ENCODE data around the gene POLD4.
"Not testable (repeated sequence)": the region's sequence is repeated elsewhere in the genome, so short reads cannot be mapped to it uniquely, and the experiment has no call there.

The POLD4 gene

GRCh38 chr11:67352546-67353316, 615 bp downstream of the POLD4 start:
- no peak for DNase-seq (ENCODE audit: low spot score)

- no peak for DNase-seq (ENCODE audit: low spot score)
These were observed 1.9 kb downstream of the POLD4 start for GRCh38 chr11:67351275-67352005.

- no peak for DNase-seq (ENCODE audit: low spot score)
These were observed 3.3 kb downstream of the POLD4 start for GRCh38 chr11:67349928-67350465.

- DNase-seq (ENCODE audit: low spot score) = no peak
These were observed 3.9 kb downstream of the POLD4 start for GRCh38 chr11:67349457-67349856.

- DNase-seq (ENCODE audit: low spot score) = no peak
These were observed 4.3 kb downstream of the POLD4 start for GRCh38 chr11:67349036-67349435.

GRCh38 chr11:67347964-67348749, 5.2 kb downstream of the POLD4 start:
- no peak for DNase-seq (ENCODE audit: low spot score)

- DNase-seq (ENCODE audit: low spot score) = no peak
These were observed 7.2 kb downstream of the POLD4 start for GRCh38 chr11:67345920-67346819.

GRCh38 chr11:67345247-67345919, 8.0 kb downstream of the POLD4 start:
- DNase-seq (ENCODE audit: low spot score) = no peak

- DNase-seq (ENCODE audit: low spot score) = no peak
These were observed 9.1 kb downstream of the POLD4 start for GRCh38 chr11:67344264-67344663.

- no peak for DNase-seq (ENCODE audit: low spot score)
These were observed 16.1 kb downstream of the POLD4 start for GRCh38 chr11:67337257-67337656.

- DNase-seq (ENCODE audit: low spot score) = no peak
These were observed 21.2 kb downstream of the POLD4 start for GRCh38 chr11:67332081-67332691.

- no peak for DNase-seq (ENCODE audit: low spot score)
These were observed 29.8 kb downstream of the POLD4 start for GRCh38 chr11:67323526-67323925.

GRCh38 chr11:67322049-67322448, 31.3 kb downstream of the POLD4 start:
- no peak for DNase-seq (ENCODE audit: low spot score)

- DNase-seq (ENCODE audit: low spot score) = no peak
These were observed 32.0 kb downstream of the POLD4 start for GRCh38 chr11:67321313-67321871.

GRCh38 chr11:67320691-67321090, 32.7 kb downstream of the POLD4 start:
- DNase-seq (ENCODE audit: low spot score) = no peak

- DNase-seq (ENCODE audit: low spot score) = no peak
These were observed 33.3 kb downstream of the POLD4 start for GRCh38 chr11:67320011-67320410.

- DNase-seq (ENCODE audit: low spot score) = not testable (repeated sequence)
These were observed 34.5 kb downstream of the POLD4 start for GRCh38 chr11:67318876-67319275.

- DNase-seq (ENCODE audit: low spot score) = no peak
These were observed 35.3 kb downstream of the POLD4 start for GRCh38 chr11:67317888-67318555.

- peak; percentile 98 for DNase-seq (ENCODE audit: low spot score)
These were observed 36.0 kb downstream of the POLD4 start for GRCh38 chr11:67317205-67317887.

Data from left forelimb (tissue), 1 donor.